GM23248 (cell line): ENCODE measurements around the gene DSG2. TPM values are rescaled to one million over a fixed set of nuclear protein-coding genes. Genes with fewer than 3 reads are reported as not detected.

Experiments
- DNase-seq: peaks from one replicate; pipeline ENCODE4 v3.0.0-alpha.2; 2015
- H2AFZ ChIP-seq: fragments of 200-600 bp; sonication (generic); 2 replicates; pipeline ENCODE4 v1.6.1; 2016; ENCODE audit warnings: antibody characterized with exemption
- H3F3A ChIP-seq: fragments of 200-600 bp; sonication (generic); 2 replicates; pipeline ENCODE4 v1.6.1; 2016; ENCODE audit warnings: mild to moderate bottlenecking, antibody characterized with exemption, mixed run types; ENCODE audit not compliant: insufficient read depth
- H3K27ac ChIP-seq: fragments of 200-600 bp; sonication (generic); 2 replicates; pipeline ENCODE4 v1.5.1; 2016; ENCODE audit warnings: mild to moderate bottlenecking
- H3K27me3 ChIP-seq: fragments of 200-600 bp; sonication (generic); replicated peaks from 2 replicates; pipeline ENCODE4 v1.6.1; 2016; ENCODE audit warnings: mild to moderate bottlenecking; ENCODE audit not compliant: insufficient read depth
- H3K36me3 ChIP-seq: fragments of 200-600 bp; sonication (generic); 2 replicates; pipeline ENCODE4 v1.6.1; 2016; ENCODE audit warnings: low read depth, mild to moderate bottlenecking
- H3K4me1 ChIP-seq: fragments of 200-600 bp; sonication (generic); 2 replicates; pipeline ENCODE4 v1.6.1; 2016; ENCODE audit warnings: mild to moderate bottlenecking; ENCODE audit not compliant: insufficient read depth
- H3K4me2 ChIP-seq: fragments of 200-600 bp; sonication (generic); one replicate; pipeline ENCODE4 v1.6.1; 2016; ENCODE audit warnings: mild to moderate bottlenecking; ENCODE audit not compliant: unreplicated experiment
- H3K4me3 ChIP-seq: fragments of 200-600 bp; sonication (generic); 2 replicates; pipeline ENCODE4 v1.5.1; 2016; ENCODE audit warnings: mild to moderate bottlenecking
- H3K79me2 ChIP-seq: fragments of 200-600 bp; sonication (generic); 2 replicates; pipeline ENCODE4 v1.6.1; 2016; ENCODE audit warnings: mild to moderate bottlenecking; ENCODE audit not compliant: insufficient read depth
- H3K9ac ChIP-seq: fragments of 200-600 bp; sonication (generic); 2 replicates; pipeline ENCODE4 v1.6.1; 2016; ENCODE audit warnings: mild to moderate bottlenecking
- H3K9me2 ChIP-seq: fragments of 200-600 bp; sonication (generic); 2 replicates; pipeline ENCODE4 v1.6.1; 2016; ENCODE audit warnings: mixed run types, mild to moderate bottlenecking, moderate library complexity; ENCODE audit not compliant: insufficient read depth
- H3K9me3 ChIP-seq: fragments of 200-600 bp; sonication (generic); one replicate; pipeline ENCODE4 v1.6.1; 2017; ENCODE audit warnings: low read depth
- H4K20me1 ChIP-seq: fragments of 200-600 bp; sonication (generic); 2 replicates; pipeline ENCODE4 v1.6.0; 2016; ENCODE audit not compliant: insufficient read depth
- EZH2 ChIP-seq: fragments of 200-600 bp; sonication (generic); IDR thresholded peaks from 2 replicates; pipeline ENCODE4 v1.6.1; 2018; ENCODE audit warnings: antibody characterized with exemption, mild to moderate bottlenecking; ENCODE audit not compliant: insufficient read depth, poor library complexity, severe bottlenecking
- EZH2phosphoT487 ChIP-seq: fragments of 200-600 bp; sonication (generic); IDR thresholded peaks from 2 replicates; pipeline ENCODE4 v1.6.1; 2018; ENCODE audit warnings: antibody characterized with exemption, moderate library complexity, mild to moderate bottlenecking, low read depth; ENCODE audit not compliant: insufficient read depth
- WGBS, 2 experiments: methylation state at CpG; one replicate each; pipeline ENCODE4 v1.1.6; 2015 to 2017; ENCODE audit warnings: low lambda C conversion rate in 2 of 2, low coverage in 1 of 2; ENCODE audit errors: missing lambda C conversion rate in 2 of 2; 5-methylcytosine and 5-hydroxymethylcytosine counted together
- in situ Hi-C: fragments of 300-500 bp; cut with MboI; formaldehyde crosslinking; loops from 2 replicates; pipeline ENCODE4 v1.15.0; 2020
- polyA plus RNA-seq: library from polyadenylated mRNA; unstranded; fragments of >200 nt; fragmentation: Nextera tagmentation; extraction: Ambion mirVana; gene quantifications from 2 replicates; pipeline ENCODE4 v1.2.1, GENCODE V29; 2016
- total RNA-seq: library from RNA; depleted of rRNA; stranded (reverse); fragments of >200 nt; shearing (Covaris generic); gene quantifications from 2 replicates; pipeline ENCODE4 v1.2.3, GENCODE V29; 2014

DSG2 gene
- total and polyA plus RNA-seq, 2 experiments from 2014 or later, result under 0.01 TPM; not detected in 1

GRCh38 chr18:31478688-31479087 lies 19.3 kb upstream of the DSG2 start:
- H3F3A ChIP-seq, result no peaks in the 10 kb centered on the region
- no peak overlapping the region for H3K27ac ChIP-seq
- no peaks in the 10 kb centered on the region for H3K36me3 ChIP-seq
- H3K4me2 ChIP-seq, result no peak overlapping the region
- H3K4me1 ChIP-seq, result no peaks in the 10 kb centered on the region
- H3K79me2 ChIP-seq, result no peaks in the 10 kb centered on the region
- no peaks in the 10 kb centered on the region for H3K9me2 ChIP-seq
- no peaks in the 10 kb centered on the region for H3K27me3 ChIP-seq
- H4K20me1 ChIP-seq, result no peaks in the 10 kb centered on the region
- no peak overlapping the region for H3K4me3 ChIP-seq
- in situ Hi-C loops, result no loop called here
- TF ChIP-seq EZH2phosphoT487 (no peak), EZH2 (no peak)
- 50 to 56% methylated on average over 10 of the region's 10 CpGs for WGBS, 2 experiments
- H2AFZ ChIP-seq, result no peak overlapping the region
- DNase-seq, result no peak
- no peak overlapping the region for H3K9ac ChIP-seq
- H3K9me3 ChIP-seq, result no peaks in the 10 kb centered on the region

- H3K9me3 ChIP-seq, result no peaks in the 10 kb centered on the region
- no peak overlapping the region for H3K9ac ChIP-seq
- no peaks in the 10 kb centered on the region for H3K79me2 ChIP-seq
- H3K4me2 ChIP-seq, result no peak overlapping the region
- H3K9me2 ChIP-seq, result no peaks in the 10 kb centered on the region
- DNase-seq, result no peak
- TF ChIP-seq EZH2phosphoT487, result no peak
- TF ChIP-seq EZH2, result no peak
- H3K27ac ChIP-seq, result no peak overlapping the region
- H4K20me1 ChIP-seq, result no peaks in the 10 kb centered on the region
- WGBS, 2 experiments, result 5 to 11% methylated on average over 1 of the region's 1 CpG
- no peaks in the 10 kb centered on the region for H3K36me3 ChIP-seq
- H3K4me3 ChIP-seq, result no peak overlapping the region
- H3F3A ChIP-seq, result no peaks in the 10 kb centered on the region
- H2AFZ ChIP-seq, result no peak overlapping the region
- no peaks in the 10 kb centered on the region for H3K4me1 ChIP-seq
- in situ Hi-C loops, result no loop called here
- no peaks in the 10 kb centered on the region; the same call in 1 of the 2 replicates for H3K27me3 ChIP-seq
Measured at GRCh38 chr18:31482051-31482450, 15.9 kb upstream of the DSG2 start.

GRCh38 chr18:31483396-31483795 lies 14.6 kb upstream of the DSG2 start:
- no peak for DNase-seq
- Histone ChIP-seq H3K79me2 (no peaks in the 10 kb centered on the region), H3K9me2 (no peaks in the 10 kb centered on the region), H2AFZ (no peak overlapping the region), H3F3A (no peaks in the 10 kb centered on the region), H3K4me2 (no peak overlapping the region), H3K27me3 (no peaks in the 10 kb centered on the region; the same call in 1 of the 2 replicates), H3K4me1 (no peaks in the 10 kb centered on the region), H3K27ac (no peak overlapping the region), H3K9me3 (no peaks in the 10 kb centered on the region), H3K36me3 (no peaks in the 10 kb centered on the region), H3K9ac (no peak overlapping the region), H3K4me3 (no peak overlapping the region), H4K20me1 (no peaks in the 10 kb centered on the region)
- TF ChIP-seq EZH2phosphoT487 (no peak), EZH2 (no peak)
- 3 to 6% methylated on average over 2 of the region's 2 CpGs for WGBS, 2 experiments
- in situ Hi-C loops, result no loop called here

- Histone ChIP-seq H3K4me3 (no peak overlapping the region), H3F3A (no peaks in the 10 kb centered on the region), H3K9me3 (no peaks in the 10 kb centered on the region), H3K9me2 (no peaks in the 10 kb centered on the region), H4K20me1 (no peaks in the 10 kb centered on the region), H3K9ac (no peak overlapping the region), H3K4me2 (no peak overlapping the region), H3K36me3 (no peaks in the 10 kb centered on the region), H3K27ac (no peak overlapping the region), H3K4me1 (no peaks in the 10 kb centered on the region), H2AFZ (no peak overlapping the region), H3K27me3 (no peaks in the 10 kb centered on the region; the same call in 1 of the 2 replicates), H3K79me2 (no peaks in the 10 kb centered on the region)
- DNase-seq, result no peak
- TF ChIP-seq EZH2phosphoT487, result no peak
- TF ChIP-seq EZH2, result no peak
- in situ Hi-C loops, result no loop called here
- WGBS, 2 experiments, result 34 to 43% methylated on average over 1 of the region's 1 CpG
Measured at GRCh38 chr18:31484461-31484860, 13.5 kb upstream of the DSG2 start.

GRCh38 chr18:31486165-31486564 lies 11.8 kb upstream of the DSG2 start:
- Histone ChIP-seq H3K36me3 (no peaks in the 10 kb centered on the region), H3K27me3 (no peaks in the 10 kb centered on the region; the same call in 1 of the 2 replicates), H3K27ac (no peak overlapping the region), H3K4me3 (no peak overlapping the region), H3K4me2 (no peak overlapping the region), H3F3A (no peaks in the 10 kb centered on the region), H2AFZ (no peak overlapping the region), H3K9me3 (no peaks in the 10 kb centered on the region), H3K9ac (no peak overlapping the region), H3K9me2 (no peaks in the 10 kb centered on the region), H3K4me1 (no peaks in the 10 kb centered on the region), H4K20me1 (no peaks in the 10 kb centered on the region), H3K79me2 (no peaks in the 10 kb centered on the region)
- 3 to 11% methylated on average over 2 of the region's 2 CpGs for WGBS, 2 experiments
- no peak for TF ChIP-seq EZH2
- TF ChIP-seq EZH2phosphoT487, result no peak
- in situ Hi-C loops, result no loop called here
- DNase-seq, result no peak
